NCI-H1417 treated with DMSO at 0.1 percent for 48 hours (cell line): ENCODE measurements around the gene NMT2.
"Not testable (repeated sequence)": the region's sequence is repeated elsewhere in the genome, so short reads cannot be mapped to it uniquely, and the experiment has no call there.

Experiments
- DNase-seq: peaks from one replicate; lab custom pipeline; 2025; lab: John Stamatoyannopoulos, UW

The NMT2 gene

DNA sequence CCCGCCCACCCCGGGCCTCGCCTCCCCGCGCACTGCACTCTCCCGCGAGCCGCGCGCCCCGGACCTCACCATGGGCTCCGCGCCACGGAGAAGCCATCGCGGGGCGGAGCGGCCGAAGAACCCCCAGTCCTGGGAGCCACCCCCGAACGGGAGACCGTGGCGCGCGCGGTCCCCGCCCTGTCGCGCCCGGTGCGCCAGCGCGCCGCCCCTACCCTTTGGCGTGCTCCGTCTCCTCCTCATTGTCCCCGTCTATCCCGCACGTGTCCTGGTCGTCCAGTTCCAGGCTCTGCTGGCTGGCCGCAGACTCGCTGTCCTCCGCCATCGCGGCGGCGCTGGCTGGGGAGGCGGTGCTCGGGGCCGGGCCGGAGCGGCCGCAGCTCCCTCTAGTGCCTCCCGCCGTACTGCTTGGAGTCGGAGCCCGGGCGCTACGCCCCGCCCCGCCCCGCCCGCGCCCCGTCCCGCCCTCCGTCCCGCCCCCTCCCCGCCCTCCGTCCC is at the start of gene NMT2:
Gene NMT2 (minus strand): TSS at position 403 of the 495 bp plus-strand sequence. CDS start 81 bp downstream, at position 322.
- peak; percentile 21 for DNase-seq

DNA sequence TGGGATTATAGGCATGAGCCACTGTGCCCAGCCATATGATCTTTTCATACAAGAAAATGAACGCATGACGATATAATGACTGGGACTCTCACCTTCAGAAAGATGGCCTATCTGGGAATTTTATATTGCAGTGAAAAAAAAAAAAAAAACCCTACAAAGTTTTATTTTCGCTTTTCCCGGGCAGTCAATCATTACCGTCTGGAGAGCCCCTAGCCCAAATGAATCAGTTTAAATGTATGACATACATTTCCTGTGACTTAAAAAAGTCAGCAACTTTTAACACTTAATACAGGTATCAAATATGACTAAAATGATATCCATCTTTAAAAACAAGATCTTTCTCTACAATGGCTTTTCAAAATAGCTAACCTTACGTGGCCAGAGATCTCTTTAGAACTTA is 48.2 kb upstream of the NMT2 start:
- no peak for DNase-seq

DNA sequence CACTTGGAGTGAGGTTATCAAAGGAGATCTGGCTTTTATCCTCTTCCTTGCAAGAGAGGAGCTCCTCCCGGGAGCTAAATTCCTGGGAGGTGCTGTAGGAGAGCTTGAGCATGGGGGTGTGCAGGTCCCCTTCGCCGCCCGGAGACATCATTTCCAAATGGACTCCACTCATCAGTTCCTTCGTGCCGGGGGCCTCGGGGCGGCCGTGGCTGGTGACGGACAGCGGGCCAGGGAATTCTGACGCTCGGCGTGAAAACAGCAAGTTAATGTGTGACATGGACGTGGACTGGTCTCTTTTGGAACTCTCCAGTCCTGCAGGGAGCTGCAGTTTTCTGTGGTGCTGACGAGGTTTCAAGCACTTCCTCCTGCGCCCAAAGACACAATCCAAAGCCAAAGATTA is 45.7 kb upstream of the NMT2 start:
- DNase-seq, result no peak

DNA sequence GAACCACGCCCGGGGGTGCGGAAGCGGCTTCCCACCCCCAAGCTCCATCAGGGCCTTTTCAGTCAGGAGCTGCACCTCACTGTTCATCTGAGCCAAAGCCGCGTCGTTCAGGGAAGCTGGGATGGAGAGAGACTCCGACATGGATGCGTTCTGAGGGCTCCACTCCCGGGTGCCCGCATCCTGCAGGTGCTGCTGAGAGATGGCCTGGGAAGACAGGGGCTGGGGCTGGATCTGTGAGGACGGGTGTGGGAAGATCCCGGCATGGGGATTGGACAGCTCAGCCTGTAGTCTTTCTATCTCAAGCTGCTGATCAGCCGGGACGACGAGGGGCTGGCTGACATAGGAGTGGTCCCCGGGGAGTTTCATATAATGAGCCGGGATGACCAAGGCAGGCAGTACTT is 45.0 kb upstream of the NMT2 start:
- DNase-seq, result no peak

DNA sequence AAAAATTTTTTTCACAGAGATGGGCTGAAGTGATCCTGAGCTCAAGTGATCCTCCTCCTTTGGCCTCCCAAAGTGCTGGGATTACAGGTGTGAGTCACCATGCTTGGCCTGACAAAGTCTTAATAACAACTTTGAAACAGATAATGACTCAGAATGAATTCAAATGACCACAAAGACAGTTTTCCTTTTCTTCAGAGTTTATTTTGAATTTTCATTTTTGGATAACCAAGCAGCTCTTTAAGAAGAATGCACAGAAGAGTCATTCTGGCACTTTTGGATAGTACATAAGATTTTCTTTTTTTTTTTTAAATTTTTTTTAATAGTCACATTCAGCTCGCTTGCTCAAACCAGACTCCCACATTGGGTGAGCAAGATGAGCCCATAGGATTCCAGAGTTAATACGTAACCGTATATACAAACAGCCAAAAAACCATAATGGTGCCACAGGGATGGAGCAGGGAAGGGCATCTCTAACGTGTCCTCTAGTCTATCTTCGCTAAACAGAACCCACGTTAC is 43.0 kb upstream of the NMT2 start:
- DNase-seq, result no peak

DNA sequence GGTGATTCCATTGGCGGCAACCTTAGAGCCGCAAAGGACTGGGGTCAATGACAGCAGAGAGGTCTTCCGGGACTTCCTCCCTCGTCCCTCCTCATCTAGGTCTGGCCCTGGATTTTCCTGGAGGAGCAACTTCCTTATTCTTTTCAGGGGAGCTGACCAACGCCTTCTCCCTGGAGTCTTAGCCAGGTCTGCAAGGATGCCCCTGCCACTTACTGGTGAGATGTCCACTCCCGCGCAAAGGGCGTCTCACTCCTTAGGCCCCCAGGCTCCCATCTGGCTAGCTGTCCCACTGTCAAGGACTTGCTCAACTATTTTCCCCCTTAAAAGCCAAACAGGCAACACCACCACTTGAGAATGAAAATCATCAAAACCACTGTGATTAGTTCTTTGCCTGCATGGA is 42.0 kb upstream of the NMT2 start:
- DNase-seq, result no peak

DNA sequence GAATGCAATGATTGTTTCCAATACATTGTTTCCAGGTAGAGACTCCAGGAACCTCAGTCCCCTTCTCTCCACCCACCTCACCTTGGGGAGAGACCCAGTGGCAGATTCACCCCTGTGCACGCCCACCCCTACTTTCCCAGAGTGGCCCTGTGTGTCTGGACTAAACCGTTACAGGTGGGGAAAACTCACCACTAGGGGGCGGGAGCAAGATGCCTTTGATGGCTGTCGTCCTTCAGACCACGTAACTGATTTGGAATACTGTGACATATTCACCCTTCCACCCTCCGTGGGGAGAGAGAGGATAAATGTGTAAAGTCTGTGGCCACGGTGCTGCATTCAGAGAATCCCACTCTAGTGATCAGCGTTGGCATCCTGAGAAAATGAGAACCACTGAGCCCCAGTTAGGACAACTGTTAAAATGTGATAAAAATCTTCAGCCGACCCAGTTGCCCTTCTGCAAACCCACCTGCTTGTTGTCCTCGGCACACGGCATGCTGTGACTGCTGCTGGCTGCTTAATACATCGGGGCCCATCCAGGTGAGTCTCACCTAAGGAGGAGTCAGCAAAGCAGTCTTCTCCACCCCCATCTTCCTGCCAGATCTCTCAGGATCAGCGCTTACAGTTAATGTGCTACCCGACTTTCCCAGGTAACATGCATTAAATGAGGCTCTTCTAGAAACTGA is 41.5 kb upstream of the NMT2 start:
- peak; percentile 1 for DNase-seq

DNA sequence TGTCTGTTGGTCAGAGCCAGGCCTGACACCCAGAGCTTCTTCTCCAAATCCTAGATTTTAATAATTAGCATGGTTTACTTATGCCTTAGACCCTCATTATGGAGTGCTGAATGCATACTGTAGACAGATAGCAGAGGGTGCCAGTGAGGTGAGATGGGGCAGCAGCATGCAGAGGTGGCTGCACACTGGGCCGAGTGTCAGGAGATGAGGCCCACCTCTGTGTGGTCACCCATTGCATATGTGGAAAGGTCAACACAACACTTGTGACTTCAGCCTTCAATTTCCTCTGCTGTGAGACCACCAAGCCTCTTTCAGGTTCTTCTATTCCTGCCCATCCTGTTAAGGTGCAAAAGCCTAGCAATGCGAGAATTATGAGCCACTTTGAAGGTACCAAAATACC is 39.7 kb upstream of the NMT2 start:
- no peak for DNase-seq

DNA sequence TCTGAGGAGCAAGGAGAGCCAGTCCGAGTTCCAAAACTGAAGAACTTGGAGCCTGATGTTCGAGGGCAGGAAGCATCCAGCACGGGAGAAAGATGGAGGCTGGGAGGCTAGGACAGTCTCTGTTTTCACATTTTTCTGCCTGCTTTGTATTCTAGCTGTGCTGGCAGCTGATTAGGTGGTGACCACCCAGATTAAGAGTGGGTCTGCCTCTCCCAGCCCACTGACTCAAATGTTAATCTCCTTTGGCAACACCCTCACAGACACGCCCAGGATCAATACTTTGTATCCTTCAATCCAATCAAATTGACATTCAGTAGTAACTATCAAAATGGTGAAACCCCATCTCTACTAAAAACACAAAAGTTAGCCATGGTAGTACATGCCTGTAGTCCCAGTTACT is 38.9 kb upstream of the NMT2 start:
- DNase-seq, result not testable (repeated sequence)

DNA sequence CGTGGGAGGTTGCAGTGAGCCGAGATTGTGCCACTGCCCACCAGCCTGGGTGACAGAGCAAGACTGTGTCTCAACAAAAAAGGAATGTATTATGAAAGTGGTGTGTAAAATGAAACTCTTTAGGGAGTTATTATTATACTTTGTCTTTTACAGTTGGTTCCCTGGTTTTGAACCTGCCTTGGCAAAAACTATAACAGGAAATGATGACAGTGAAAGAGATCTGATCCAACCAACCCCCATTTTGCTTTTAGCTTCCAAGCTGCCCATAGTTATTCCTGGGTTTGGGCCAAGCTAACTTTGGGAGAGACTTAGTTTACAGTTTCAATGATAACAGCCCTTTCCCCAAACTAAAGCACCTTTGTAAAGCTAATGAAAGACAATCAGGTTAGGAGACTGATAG is 34.1 kb upstream of the NMT2 start:
- no peak for DNase-seq

DNA sequence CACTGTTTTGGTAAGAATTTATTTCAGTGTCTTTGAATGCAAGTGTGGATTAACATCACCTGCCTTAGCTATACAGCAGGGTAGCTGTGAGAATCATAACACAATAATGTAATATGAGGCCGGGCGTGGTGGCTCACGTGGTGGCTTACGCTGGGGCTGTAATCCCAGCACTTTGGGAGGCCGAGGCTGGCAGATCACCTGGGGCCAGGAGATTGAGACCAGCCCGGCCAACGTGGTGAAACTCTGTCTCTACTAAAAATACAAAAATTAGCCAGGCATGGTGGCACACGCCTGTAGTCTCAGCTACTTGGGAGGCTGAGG is 33.8 kb upstream of the NMT2 start:
- not testable (repeated sequence) for DNase-seq

DNA sequence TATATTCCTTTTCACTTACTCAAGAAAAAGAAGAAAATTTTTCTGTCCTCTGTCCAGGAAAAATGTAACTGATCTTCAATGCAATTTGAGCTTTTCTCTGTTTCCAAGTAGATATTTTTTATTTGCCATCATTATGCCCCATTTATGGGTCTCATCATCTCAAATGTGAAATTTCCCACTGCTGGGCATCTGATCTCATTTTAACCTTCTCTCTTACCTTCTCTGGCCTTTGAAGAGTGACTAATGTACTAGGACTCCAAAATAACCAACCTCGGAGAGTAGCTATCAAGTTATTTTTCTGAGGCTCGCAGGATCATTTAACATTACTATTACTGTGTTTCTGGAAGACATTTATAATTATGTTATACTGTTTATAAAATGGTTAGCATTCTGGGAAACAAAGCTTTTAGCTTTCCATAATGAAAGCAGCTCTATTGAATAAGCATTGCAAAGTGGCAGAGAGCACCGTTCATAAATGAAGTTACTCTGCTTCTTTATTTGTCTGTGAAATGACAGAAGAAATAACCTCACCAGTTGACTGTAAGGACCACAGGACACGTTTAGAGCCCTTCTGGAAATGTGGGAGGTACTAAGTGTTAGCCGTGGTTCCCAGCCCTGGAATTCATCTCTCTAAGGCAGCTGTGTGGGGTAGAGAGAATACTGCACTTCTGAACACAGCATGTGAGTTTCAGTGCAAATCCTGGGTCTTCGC is 33.3 kb upstream of the NMT2 start:
- no peak for DNase-seq

DNA sequence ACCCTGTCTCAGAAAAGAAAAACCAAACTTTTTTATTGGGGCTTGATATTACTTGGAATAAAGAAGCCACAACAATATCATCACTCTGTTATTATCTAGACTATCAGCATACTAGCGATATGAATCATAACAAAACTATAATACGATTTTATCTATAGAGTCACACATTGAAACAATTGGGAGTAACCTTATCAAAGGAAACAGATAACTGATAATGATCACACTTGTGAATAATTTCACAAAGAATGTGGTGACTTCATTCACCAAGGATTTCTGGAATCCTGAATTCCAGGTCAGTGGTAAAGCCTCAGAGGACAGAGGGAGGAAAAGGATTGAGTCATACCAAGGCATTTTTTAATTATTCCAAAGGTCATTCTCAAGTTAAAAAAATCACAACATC is 32.1 kb upstream of the NMT2 start:
- no peak for DNase-seq

DNA sequence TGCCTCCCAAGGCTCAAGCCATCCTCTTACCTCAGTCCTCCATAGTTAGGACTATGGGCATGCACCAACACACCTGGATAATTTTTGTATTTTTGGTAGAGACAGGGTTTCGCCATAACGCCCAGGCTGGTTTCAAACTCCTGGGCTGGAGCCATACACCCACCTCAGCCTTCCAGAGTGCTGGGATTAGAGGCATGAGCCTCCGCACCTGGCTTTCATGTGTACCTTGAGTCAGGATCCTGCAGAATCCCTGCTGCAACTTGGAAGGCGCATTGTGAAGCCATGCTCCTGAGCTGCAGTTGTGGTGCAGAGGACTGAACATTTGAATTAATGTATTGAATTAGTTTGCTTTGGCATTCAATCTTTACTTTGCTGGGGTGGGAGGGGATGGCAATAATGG is 29.4 kb upstream of the NMT2 start:
- no peak for DNase-seq

DNA sequence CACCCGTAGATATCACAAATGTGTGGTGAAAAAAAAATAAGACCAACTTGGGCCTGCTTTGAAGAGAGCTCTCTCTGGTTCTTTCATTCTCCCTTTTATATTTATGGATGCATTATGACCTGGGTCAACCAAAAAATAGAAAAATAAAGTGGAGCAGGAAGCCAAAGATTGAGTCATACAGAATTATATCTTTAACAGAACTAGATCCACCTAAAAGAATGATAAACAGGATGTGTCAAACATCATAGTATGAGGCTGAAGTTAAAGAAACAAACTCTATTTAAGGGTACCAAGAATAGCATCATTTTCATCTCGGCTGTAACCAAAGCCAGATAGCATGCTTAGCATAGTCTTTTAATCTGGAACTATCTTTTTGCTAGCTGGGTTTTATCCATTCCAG is 28.8 kb upstream of the NMT2 start:
- no peak for DNase-seq

DNA sequence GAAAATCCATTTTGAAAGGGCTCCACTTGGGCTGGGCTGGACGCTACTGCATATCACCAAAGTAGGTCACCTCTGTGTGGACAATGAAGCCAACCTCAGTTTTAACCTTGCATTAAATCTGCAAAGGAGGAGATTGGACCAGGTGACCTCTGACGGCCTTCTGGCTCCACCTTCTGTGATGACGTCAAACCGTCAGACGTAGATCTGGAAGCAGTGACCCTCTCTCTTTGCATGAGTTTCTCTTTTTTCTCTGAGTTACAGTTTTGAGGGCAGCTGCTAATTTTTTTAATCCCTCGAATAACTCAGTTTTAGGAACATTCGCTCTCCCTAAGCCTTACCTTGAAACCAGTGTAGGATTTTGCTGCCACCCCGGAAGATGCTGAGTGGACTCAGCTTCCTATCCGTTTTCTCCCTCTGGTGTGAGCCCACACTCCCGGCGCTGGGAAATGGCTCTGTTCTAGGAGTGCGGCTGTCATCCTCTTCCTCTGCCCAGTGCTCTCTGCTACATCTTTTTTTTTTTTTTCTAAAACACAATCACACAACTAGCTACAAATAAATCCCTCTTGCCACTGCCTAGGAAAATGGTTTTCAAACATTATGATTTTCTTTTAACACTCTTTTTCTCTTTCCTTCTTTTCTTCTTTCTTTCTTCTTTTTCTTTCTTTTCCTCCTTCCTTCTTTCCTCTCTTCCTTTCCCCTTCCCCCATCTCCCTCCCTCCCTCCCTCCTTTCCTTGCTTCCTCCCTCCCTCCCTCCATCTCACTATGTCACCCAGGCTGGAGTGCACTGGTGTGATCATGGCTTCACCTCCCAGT is 27.7 kb upstream of the NMT2 start:
- no peak for DNase-seq

DNA sequence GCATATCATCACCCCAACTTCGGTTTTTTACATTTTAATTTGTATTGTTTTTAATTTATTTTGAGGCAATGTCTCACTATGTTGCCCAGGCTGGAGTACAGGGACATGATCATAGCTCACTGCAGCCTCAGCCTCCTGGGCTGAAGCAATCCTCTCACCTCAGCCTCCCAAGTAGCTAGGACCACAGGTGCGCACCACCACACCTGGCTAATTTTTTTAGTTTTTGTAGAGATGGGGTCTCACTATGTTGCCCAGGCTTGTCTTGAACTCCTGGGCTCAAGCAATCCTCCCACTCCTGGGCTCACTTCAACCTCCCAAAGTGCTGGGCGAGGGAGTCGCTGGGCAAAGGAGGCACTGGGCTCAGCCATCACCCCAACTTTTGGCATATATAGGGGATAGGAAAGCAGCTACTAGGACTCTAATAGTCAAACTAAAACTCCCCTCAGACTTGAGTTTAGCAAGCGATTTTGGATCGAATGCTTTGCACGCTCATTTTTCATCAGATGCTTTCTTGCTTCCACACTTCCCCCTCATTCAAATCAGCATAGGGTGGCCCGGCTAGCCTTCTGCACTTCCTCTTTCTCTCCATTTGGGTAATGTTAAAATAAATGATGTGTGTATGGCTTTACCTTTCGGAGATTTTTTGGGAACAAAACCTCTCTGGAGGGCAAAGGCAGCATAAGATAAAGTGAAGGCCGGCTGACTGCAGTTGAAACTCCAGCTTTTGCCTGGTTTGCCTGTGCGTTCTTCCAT is 20.8 kb upstream of the NMT2 start:
- DNase-seq, result no peak

DNA sequence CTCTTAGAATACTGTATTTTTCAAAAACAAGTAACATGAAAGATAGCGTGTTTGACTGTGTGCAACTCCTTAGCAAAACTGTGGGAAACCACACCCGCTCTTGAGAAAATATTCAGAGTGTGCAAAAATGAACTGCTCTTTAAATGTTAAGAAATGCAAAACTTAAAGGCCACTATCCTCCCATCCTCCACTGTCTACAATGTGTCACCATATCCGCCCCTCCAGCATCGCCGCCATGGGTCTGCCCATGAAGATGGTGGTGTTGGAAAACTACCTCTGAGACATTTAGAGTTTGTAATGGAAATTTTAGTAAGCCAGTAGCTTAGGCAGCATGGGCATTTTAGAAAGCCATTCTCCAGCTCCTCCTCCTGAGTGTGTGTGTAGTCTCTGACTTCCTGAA is 20.1 kb upstream of the NMT2 start:
- no peak for DNase-seq

DNA sequence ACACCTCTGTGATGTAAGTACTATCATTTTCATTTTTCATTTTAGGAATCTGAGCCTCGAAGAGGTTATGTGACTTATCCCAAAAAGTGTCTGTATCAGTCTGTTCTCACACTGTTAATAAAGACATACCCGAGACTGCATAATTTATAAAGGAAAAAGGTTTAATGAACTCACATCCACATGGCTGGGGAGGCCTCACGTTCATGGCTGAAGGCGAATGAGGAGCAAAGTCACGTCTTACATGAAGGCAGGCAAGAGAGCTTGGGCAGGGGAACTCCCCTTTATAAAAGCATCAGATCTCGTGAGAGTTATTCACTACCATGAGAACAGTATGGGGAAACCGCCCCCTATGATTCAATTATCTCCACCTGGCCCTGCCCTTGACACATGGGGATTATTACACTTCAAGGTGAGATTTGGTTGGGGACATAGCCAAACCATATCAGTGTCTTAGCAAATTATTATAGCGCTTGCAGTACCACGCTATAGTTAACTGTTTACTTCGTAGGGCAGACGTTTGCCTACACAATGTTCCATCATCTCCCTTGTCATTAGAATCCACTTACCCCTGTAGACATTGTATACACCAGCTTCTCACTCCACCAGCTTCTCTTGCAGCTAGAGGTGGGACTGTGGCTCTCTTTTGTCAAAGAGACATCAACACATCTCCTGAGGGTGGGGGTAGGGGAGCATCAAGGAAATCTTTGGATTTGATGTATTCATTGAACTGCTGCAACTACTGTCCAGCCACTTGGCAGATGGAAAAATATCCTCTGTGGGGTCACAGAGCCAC is 15.4 kb upstream of the NMT2 start:
- no peak for DNase-seq

DNA sequence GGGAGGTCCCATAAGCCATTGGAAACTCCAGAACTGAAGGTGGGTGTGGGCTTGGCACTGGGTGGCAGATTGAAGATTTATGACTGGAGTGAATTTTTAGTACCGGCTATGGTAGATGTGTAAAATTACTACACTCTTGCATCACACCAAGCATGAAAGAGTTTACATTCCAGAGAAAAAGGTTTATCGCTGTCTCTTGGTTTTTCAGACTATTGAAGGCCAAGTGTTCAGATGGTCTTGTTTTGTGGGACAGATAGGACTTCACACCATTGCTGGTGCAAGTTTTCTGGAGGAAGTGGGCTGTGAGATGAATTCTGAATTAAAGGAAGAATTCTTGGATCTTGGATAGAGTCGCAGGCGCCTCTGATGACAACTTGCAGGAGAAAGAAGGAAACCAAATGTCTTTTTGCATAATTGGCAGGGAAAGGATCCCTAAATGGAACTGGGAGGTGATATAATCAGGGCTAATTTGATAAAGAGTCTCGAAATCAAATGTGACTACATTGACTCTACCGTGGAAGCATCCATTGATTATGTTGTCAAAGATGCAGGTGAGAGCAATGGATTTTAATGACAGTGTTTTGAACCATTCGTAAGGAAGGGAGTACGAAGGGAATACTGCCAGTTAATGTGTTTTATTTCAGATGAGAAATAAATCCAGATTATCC is 14.2 kb upstream of the NMT2 start:
- DNase-seq, result no peak
